Stomach smooth muscle (tissue), 2 donors: ENCODE measurements around the gene GSTT2B.
"Not testable (repeated sequence)": the region's sequence is repeated elsewhere in the genome, so short reads cannot be mapped to it uniquely, and the experiment has no call there.

ENCODE experiments used
- H3K27ac ChIP-seq: one replicate; pipeline ENCODE4 v1.7.0; 2013; ENCODE audit warnings: mild to moderate bottlenecking, low read length, inconsistent platforms
- H3K27me3 ChIP-seq, 2 donors: one replicate each; pipeline ENCODE4 v1.7.0; 2013; ENCODE audit warnings: low read length in 2 of 2; ENCODE audit not compliant: insufficient read depth in 2 of 2, control insufficient read depth in 1 of 2
- H3K36me3 ChIP-seq, 2 donors: one replicate each; pipeline ENCODE4 v1.7.0; 2013; ENCODE audit warnings: low read length in 2 of 2; ENCODE audit not compliant: control insufficient read depth in 2 of 2, insufficient read depth in 2 of 2
- H3K4me1 ChIP-seq: one replicate; pipeline ENCODE4 v1.7.0; 2013; ENCODE audit warnings: low read length; ENCODE audit not compliant: control insufficient read depth, insufficient read depth
- H3K4me3 ChIP-seq, 2 donors: one replicate each; pipeline ENCODE4 v1.7.0; 2013; ENCODE audit warnings: low read length in 2 of 2
- H3K9ac ChIP-seq, 2 donors: one replicate each; pipeline ENCODE4 v1.7.0; 2013; ENCODE audit warnings: low read length in 2 of 2, mild to moderate bottlenecking in 1 of 2
- H3K9me3 ChIP-seq, 2 donors: one replicate each; pipeline ENCODE4 v1.7.0; 2013; ENCODE audit warnings: low read length in 2 of 2; ENCODE audit not compliant: control insufficient read depth in 2 of 2
- donor health status: healthy.
- donor health status: Pancreatic carcinoma.

The GSTT2B gene

DNA sequence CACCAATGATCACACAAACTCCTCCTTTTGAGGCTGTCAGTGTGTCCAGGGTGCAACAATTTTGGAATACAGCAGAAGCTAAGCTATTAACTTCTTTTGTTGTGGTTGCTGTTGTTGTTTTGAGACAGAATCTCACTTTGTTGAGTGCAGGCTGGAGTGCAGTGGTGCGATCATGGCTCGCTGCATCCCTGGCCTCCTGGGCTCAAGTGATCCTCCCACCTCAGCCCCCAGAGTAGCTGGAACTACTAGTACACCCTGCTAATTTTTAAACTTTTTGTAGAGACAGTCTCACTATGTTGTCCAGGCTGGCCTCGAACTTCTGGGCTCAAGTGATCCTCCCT, 22.0 kb downstream of the GSTT2B start:
- no peaks in the 10 kb centered on the region for H3K36me3 ChIP-seq
- H3K27ac ChIP-seq, result no peak overlapping the region

DNA sequence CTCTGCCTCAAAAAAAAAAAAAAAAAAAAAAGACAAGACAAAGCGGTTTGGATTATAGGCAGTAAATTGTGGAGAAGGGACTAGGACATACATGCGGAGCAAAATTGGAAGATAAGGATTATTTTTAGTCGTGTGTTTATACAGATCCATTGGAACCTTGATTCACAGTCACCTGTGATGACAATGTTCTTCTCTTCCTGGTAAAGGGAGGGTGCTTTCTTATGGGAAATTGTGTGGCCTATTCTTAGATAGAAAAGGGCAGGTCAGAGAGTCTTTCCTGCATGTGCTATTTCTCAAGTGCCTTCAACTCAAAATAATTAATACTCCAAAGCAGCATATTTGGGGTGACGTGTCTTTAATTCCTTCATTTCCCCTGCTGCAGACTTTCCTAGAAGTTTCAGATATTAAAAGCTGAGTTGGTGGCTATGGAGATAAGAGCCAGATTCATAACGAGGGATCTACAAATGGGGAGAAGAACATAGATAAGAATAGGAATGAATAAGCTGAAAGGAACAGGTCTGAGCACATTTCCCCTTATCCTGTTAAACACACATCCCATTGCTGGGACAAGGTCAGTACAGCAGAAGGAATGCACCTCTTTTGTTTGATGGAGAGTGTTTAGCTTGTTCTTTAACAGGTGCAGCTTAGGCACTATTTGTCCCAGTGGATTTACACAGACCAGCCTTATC, 22.5 kb downstream of the GSTT2B start:
- Histone ChIP-seq H3K4me3 (no peak overlapping the region), H3K9me3 (no peaks in the 10 kb centered on the region), H3K27me3 (no peaks in the 10 kb centered on the region), H3K27ac (no peak overlapping the region), H3K36me3 (no peaks in the 10 kb centered on the region), H3K9ac (no peak overlapping the region), H3K4me1 (no peaks in the 10 kb centered on the region)

More for the DNA sequence above, 22.0 kb downstream of the GSTT2B start:
- no peaks in the 10 kb centered on the region for H3K27me3 ChIP-seq
- H3K4me1 ChIP-seq, result no peaks in the 10 kb centered on the region
- no peak overlapping the region for H3K9ac ChIP-seq
- no peak overlapping the region for H3K4me3 ChIP-seq
- H3K9me3 ChIP-seq, result no peaks in the 10 kb centered on the region

DNA sequence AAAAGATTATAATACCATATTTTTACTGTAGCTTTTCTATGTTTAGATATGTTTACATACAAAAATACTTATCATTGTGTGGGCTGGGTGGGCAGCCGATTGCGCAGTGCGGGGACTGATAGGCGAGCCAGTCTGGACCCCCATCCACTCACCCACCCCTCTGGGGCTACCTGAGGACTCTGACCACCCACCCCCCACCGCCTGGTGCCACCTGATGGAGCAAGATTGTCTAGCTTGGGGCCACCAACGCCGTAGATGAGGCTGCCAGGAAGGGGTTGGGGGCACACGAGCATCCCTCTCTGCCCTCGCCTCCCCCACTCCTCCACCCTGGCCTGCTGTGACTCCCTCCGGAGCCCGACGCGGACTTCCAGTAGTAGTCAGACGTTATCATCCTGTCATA, 34.4 kb downstream of the GSTT2B start:
- peaks cover 0 to 10% of the 10 kb centered on the region in 2 donors for H3K36me3 ChIP-seq
- H3K4me3 ChIP-seq, result no peak overlapping the region
- peaks cover 0 to 9% of the 10 kb centered on the region in 2 donors for H3K9me3 ChIP-seq
- H3K4me1 ChIP-seq, result no peaks in the 10 kb centered on the region
- no peaks in the 10 kb centered on the region for H3K27me3 ChIP-seq
- no peak overlapping the region for H3K27ac ChIP-seq
- no peak overlapping the region for H3K9ac ChIP-seq

DNA sequence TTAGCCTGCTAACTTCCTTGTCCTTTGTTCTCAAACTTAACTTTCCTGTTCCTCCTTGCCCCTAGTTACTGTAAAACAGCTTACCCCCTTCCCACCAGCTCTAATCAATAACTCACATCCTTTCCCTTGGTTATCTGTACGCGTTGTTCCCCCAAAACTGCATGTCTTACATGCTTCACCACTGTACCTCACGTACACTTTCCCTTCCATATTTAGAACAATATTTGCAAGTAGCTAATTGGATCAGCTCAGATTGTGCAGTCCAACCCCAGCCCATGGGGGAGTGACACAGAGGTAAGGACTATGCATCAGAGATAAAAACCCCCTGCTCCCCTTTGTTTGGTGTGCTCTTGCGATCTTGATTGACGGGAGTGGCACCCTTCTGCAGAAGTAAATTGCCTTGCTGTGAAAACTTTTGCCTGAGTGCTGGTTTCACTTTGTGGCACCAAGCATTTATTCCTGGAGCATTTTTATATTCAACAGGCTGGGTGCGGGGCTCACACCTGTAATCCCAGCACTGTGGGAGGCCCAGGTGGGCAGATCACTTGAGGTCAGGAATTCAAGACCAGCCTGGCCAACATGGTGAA, 35.9 kb downstream of the GSTT2B start:
- Histone ChIP-seq H3K4me3 (no peak overlapping the region), H3K9me3 (peaks cover 0 to 9% of the 10 kb centered on the region in 2 donors), H3K27ac (no peak overlapping the region), H3K36me3 (peaks cover 0 to 10% of the 10 kb centered on the region in 2 donors), H3K27me3 (no peaks in the 10 kb centered on the region), H3K9ac (no peak overlapping the region), H3K4me1 (no peaks in the 10 kb centered on the region)

DNA sequence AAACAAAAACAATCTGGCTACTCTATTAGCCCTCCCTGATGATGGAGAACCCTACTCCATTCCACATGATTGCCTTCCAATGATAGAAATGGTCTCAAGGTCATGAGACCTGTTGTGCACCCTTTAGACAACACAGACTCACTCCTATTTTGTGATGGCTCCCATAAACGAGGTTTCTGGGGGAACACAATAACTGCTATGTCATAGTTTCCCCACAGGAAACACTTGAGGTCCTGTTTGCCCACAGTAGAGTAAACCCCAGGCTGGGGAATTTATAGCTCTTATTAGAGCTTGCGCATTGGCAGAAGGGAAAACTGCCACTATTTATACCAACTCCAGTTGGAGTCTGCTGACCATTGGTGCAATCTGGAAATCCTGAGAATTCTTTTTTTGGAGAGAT, 38.1 kb downstream of the GSTT2B start:
- H3K27me3 ChIP-seq, result no peaks in the 10 kb centered on the region
- peaks cover 0 to 7% of the 10 kb centered on the region in 2 donors for H3K36me3 ChIP-seq
- no peak overlapping the region for H3K4me3 ChIP-seq
- H3K9me3 ChIP-seq, result peaks cover 0 to 9% of the 10 kb centered on the region in 2 donors
- H3K27ac ChIP-seq, result no peak overlapping the region
- no peak overlapping the region for H3K9ac ChIP-seq
- no peaks in the 10 kb centered on the region for H3K4me1 ChIP-seq

DNA sequence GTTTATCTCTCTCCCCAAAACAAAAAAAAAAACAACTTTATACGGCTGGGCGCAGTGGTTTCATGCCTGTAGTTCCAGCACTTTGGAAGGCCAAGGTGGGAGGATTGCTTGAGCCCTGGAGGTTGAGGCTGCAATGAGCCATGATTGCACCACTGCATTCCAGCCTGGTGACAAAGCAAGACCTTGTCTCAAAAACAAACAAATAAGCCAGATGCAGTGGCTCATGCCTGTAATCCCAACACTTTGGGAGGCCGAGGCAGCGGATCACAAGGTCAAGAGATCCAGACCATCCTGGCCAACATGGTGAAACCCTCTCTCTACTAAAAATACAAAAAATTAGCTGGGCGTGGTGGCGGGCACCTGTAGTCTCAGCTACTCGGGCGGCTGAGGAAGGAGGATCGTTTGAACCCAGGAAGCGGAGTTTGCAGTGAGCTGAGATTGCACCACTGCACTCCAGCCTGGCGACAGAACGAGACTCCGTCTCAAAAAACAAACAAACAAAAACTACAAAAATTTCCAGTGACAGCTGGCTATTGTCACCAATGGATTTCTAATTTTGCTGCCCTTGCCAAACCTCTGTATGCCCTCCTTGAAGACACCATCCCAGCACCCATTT, 39.3 kb downstream of the GSTT2B start:
- not testable (repeated sequence) for H3K27ac ChIP-seq, H3K4me3 ChIP-seq, H3K36me3 ChIP-seq, H3K27me3 ChIP-seq, H3K9me3 ChIP-seq, H3K4me1 ChIP-seq, H3K9ac ChIP-seq

DNA sequence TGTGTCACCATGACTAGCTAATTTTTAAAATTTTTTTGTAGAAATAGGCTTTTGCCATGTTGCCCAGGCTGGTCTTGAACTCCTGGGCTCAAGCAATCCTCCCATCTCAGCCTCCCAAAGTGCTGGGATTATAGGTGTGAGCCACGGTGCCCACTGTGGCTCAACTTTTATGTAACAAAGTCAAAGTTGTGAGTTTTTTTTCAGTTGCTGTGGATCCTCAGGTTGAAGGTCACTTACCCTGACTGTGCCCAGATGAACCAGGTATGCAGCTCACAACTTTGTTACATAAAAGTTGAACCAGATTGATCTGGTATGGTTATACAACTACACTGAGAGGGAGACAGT, 40.8 kb downstream of the GSTT2B start:
- not testable (repeated sequence) for H3K27ac ChIP-seq, H3K36me3 ChIP-seq, H3K9ac ChIP-seq, H3K4me3 ChIP-seq, H3K9me3 ChIP-seq, H3K27me3 ChIP-seq, H3K4me1 ChIP-seq

DNA sequence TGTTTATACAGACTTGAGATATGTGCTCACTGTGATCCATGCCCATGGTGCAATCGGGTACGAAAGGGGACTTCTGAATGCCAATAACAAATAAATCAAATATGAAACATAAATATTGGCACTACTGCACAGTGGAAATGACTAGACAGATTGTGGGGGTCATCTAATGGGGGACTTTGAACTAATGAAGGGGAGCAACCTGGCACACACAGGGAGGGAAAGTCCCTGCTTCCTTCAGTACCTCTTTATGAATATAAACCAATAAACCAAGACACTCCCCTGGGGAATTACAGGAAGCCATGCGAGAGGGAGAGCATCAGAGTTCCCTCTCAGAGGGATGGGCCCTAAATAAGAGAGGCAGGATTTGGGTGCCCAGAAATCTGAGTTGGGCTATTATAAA, 45.7 kb downstream of the GSTT2B start:
- Histone ChIP-seq H3K4me1 (peaks cover 10% of the 10 kb centered on the region), H3K27ac (no peak overlapping the region), H3K27me3 (no peaks in the 10 kb centered on the region), H3K9me3 (no peaks in the 10 kb centered on the region), H3K4me3 (no peak overlapping the region), H3K36me3 (no peaks in the 10 kb centered on the region), H3K9ac (no peak overlapping the region)

DNA sequence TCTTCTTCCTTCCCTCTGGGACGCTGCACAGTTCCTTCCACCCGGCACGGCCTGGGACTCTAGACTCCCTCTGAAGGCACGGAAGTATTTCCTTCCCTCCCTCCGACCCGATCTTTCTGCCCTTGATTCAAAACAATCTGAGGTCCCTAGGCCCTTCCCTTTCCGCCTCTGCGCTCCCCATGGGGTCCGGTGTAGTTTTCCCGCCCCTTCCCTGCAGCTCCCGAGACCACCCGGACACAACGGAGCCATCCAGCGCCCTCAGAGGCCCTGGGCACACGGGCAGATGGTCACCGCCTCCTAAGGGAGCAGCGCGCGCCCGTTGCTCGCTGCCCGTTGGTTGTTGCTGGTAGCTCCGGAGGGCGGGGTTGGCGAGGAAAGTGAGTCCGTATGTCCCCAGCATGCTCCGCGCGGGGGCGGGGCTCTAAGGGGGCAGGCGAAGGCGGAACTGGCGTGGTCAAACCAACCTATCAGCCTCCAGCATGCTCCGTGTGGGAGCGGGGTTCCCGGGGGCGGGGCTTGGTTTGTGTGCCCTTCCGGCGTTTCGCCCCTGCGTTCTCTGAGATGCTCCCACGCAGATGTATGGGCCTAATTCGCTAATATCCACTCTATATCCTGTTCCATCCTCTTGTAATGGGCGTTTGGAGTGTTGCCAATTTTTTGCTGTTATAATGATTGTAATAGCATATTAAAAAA, 47.2 kb downstream of the GSTT2B start:
- Histone ChIP-seq H3K4me3 (peak overlapping the region; percentile 83 to 85), H3K27ac (peak overlapping the region; percentile 88), H3K27me3 (no peaks in the 10 kb centered on the region), H3K36me3 (no peaks in the 10 kb centered on the region), H3K9ac (peak overlapping the region; percentile 87 to 90), H3K9me3 (no peaks in the 10 kb centered on the region), H3K4me1 (peaks cover 14% of the 10 kb centered on the region)

DNA sequence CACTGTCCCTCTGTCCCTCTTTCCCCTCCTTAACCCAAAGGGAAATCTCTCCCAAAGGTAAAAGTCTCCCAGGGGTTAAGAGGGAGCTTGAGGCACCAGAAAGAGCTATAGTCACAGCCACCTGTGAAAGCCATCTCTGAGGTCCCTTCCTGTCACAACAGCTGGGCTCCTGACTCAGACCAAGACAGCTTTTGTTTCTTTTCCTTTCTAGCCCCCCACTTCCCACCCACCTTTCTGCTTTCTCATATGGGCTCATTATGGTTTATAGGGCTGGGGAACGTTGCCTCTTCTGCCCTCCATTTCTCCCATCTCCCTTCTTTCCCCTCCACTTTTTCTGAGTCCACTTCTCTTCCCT, 47.7 kb downstream of the GSTT2B start:
- no peaks in the 10 kb centered on the region for H3K9me3 ChIP-seq
- H3K27me3 ChIP-seq, result no peaks in the 10 kb centered on the region
- H3K9ac ChIP-seq, result peak overlapping the region; percentile 87 to 90
- peak overlapping the region; percentile 88 for H3K27ac ChIP-seq
- H3K36me3 ChIP-seq, result no peaks in the 10 kb centered on the region
- peak overlapping the region; percentile 83 to 85 for H3K4me3 ChIP-seq
- peaks cover 14% of the 10 kb centered on the region for H3K4me1 ChIP-seq
